ENCODE measurements around the gene ACSF2. TPM values are rescaled to one million over a fixed set of nuclear protein-coding genes. Genes with fewer than 3 reads are reported as not detected.

Gene ACSF2
- total RNA-seq, 1 experiment from 2014 or later = 12.2 TPM

DNA sequence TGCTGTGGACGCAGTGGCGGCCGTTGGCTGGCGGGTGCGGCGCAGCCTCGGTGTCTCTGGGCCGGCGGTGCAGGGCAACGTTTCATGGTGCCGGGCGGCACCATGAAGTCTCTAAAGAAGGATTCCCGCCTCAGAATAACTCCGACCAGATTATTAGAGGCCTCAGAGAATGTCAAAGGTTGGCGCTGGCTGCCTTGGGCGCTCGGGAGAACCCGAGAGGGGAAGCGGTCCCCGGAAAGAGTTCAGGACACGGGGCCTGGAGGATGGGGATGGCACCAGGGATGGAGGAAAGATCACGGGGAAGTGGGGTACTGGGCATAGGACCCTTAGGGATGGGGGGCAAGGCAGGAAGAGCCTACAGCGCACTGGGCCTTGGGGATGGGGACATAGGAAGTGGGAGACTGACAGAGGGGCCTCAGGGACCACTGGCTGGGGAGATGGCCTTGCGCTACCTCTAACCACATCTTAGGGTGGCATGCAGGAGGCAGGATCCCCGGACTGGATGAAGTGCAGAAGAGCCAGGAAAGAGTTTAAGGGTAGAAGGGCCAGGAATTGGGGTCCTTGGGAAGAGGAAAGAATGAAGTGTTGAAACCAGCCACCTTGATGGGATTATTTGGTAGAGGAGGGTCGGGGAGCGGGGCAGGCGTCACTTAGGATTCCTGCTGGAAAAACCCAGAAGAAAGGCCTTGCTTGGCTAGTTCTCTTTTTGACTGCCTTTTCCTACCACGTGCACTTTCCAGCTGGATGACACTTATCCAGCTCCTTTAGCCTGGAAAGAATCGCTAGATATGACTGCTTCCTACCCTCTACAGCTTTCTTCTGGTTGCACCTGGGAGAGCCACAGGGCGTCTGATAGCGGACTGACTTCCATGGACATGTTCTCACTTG is 82.8 kb downstream of the ACSF2 start:
- Mint-ChIP-seq H3K4me1 (peaks cover 20 to 32% of the 10 kb centered on the region in 2 experiments), H3K36me3 (ENCODE audit: insufficient read depth in 1 of 3, low read depth in 3 of 3) (no peaks in the 10 kb centered on the region), H3K9me3 (no peaks in the 10 kb centered on the region; a peak in 2 of 5 replicates), H3K4me3 (peak overlapping the region; percentile 85 to 94), H3K27me3 (ENCODE audit: low read depth) (peaks cover 16% of the 10 kb centered on the region), H3K27ac (peak overlapping the region; percentile 45 to 83 (median 77); a peak in 6 of 7 replicates)
- no peak overlapping the region for H3T11ph ChIP-seq (ENCODE audit: low read length)
- WGBS (ENCODE audit: extremely low coverage, insufficient read length, low lambda C conversion rate) = no CpG with 5 or more reads among the region's 32 CpGs
- H3K9ac ChIP-seq (ENCODE audit: extremely low read depth, insufficient read length, low read length) = peak overlapping the region; percentile 47
- no peak overlapping the region for H2AFZ ChIP-seq (ENCODE audit: low read length)
- H3K23ac ChIP-seq (ENCODE audit: insufficient read length, low read depth, low read length) = no peak overlapping the region
- no peaks in the 10 kb centered on the region for H3K79me1 ChIP-seq (ENCODE audit: insufficient read depth, low read depth, low read length, poor library complexity, severe bottlenecking)
- no peaks in the 10 kb centered on the region; the same call in 1 of the 2 replicates for H3K27me3 ChIP-seq (ENCODE audit: insufficient read depth, low read length)
- H2BK5ac ChIP-seq (ENCODE audit: insufficient read length, low read length) = no peak overlapping the region
- H3K4ac ChIP-seq (ENCODE audit: low read depth, low read length) = no peak overlapping the region
- no peak overlapping the region for H4K5ac ChIP-seq (ENCODE audit: insufficient read length, low read depth, low read length)
- peak overlapping the region; percentile 62; the same call in 1 of the 2 replicates for H3K14ac ChIP-seq (ENCODE audit: insufficient read depth, low read length)
- H2BK20ac ChIP-seq (ENCODE audit: low read depth, low read length, poor library complexity, severe bottlenecking) = no peak overlapping the region
- H3K27ac ChIP-seq (ENCODE audit: insufficient read length, low read depth, low read length) = no peak overlapping the region
- no peaks in the 10 kb centered on the region for H3K79me2 ChIP-seq (ENCODE audit: insufficient read depth, low read length)
- no peak overlapping the region for H4K8ac ChIP-seq (replicated peaks; ENCODE audit: insufficient read length, low read depth, low read length)
- H3K23me2 ChIP-seq (ENCODE audit: insufficient read length, low read depth, low read length, poor library complexity, severe bottlenecking) = peaks cover 5% of the 10 kb centered on the region
- H3K4me1 ChIP-seq (ENCODE audit: insufficient read depth, low read length) = peaks cover 2% of the 10 kb centered on the region; the same call in 1 of the 2 replicates
- H4K20me1 ChIP-seq (ENCODE audit: control insufficient read depth, insufficient read depth, insufficient read length) = no peaks in the 10 kb centered on the region
- H2BK15ac ChIP-seq (ENCODE audit: low read depth, low read length) = no peak overlapping the region
- H3K4me2 ChIP-seq (ENCODE audit: insufficient read depth, insufficient read length, low read length) = peak overlapping the region; percentile 84
- TF ChIP-seq, protein P1, sequence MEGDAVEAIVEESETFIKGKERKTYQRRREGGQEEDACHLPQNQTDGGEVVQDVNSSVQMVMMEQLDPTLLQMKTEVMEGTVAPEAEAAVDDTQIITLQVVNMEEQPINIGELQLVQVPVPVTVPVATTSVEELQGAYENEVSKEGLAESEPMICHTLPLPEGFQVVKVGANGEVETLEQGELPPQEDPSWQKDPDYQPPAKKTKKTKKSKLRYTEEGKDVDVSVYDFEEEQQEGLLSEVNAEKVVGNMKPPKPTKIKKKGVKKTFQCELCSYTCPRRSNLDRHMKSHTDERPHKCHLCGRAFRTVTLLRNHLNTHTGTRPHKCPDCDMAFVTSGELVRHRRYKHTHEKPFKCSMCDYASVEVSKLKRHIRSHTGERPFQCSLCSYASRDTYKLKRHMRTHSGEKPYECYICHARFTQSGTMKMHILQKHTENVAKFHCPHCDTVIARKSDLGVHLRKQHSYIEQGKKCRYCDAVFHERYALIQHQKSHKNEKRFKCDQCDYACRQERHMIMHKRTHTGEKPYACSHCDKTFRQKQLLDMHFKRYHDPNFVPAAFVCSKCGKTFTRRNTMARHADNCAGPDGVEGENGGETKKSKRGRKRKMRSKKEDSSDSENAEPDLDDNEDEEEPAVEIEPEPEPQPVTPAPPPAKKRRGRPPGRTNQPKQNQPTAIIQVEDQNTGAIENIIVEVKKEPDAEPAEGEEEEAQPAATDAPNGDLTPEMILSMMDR (conservative IDR thresholded peaks at IDR 0.05) = no peak
- no peaks in the 10 kb centered on the region for H3K9me3 ChIP-seq (ENCODE audit: control insufficient read depth, low read depth, low read length)
- no peak overlapping the region for H4K91ac ChIP-seq (ENCODE audit: insufficient read length, low read depth, low read length)
- H2BK12ac ChIP-seq (ENCODE audit: insufficient read length, low read depth, low read length) = no peak overlapping the region
- H2AK5ac ChIP-seq (ENCODE audit: insufficient read length, low read length) = no peak overlapping the region
- H3K18ac ChIP-seq (ENCODE audit: insufficient read length, low read depth, low read length) = no peak overlapping the region
- no peak for DNase-seq
- no peak overlapping the region for H2BK120ac ChIP-seq (ENCODE audit: low read depth, low read length, poor library complexity, severe bottlenecking)
- H3K56ac ChIP-seq (ENCODE audit: insufficient read length, low read depth, low read length) = no peak overlapping the region
